ENCODE data around the gene IFI27L1.
A peak's percentile ranks its signal among the peaks of the same experiment; 100 is the strongest.

The IFI27L1 gene

GRCh38 chr14:94075008-94075407, 6.1 kb upstream of the IFI27L1 start:
- Histone ChIP-seq H4K8ac (ENCODE audit: low read depth, low read length) (no peak overlapping the region), H3K23ac (ENCODE audit: low read depth, low read length, poor library complexity) (no peak overlapping the region), H3K4ac (ENCODE audit: low read length) (no peak overlapping the region), H3K27me3 (ENCODE audit: control insufficient read depth in 3 of 3, insufficient read depth in 3 of 3, low read depth in 1 of 3, low read length in 3 of 3) (no peaks in the 10 kb centered on the region), H2AFZ (ENCODE audit: low read length) (no peak overlapping the region), H2BK15ac (ENCODE audit: low read length) (no peak overlapping the region), H3K36me3 (replicated peaks in 1 of 2; ENCODE audit: control insufficient read depth in 2 of 2, insufficient read depth in 2 of 2, low read length in 2 of 2) (peaks cover 11 to 53% of the 10 kb centered on the region in 2 donors), H2BK5ac (ENCODE audit: low read length) (no peak overlapping the region), H3K18ac (ENCODE audit: low read length) (no peak overlapping the region), H2AK5ac (ENCODE audit: low read depth, low read length) (no peak overlapping the region), H3K9ac (ENCODE audit: low read depth, low read length, poor library complexity) (no peak overlapping the region), H3K79me1 (ENCODE audit: low read depth, low read length) (peaks cover 2% of the 10 kb centered on the region), H3K27ac (replicated peaks; ENCODE audit: low read length) (no peak overlapping the region), H3K14ac (ENCODE audit: low read length) (no peak overlapping the region), H4K91ac (ENCODE audit: low read depth, low read length, poor library complexity) (no peak overlapping the region), H3K4me2 (ENCODE audit: insufficient read depth, low read length, poor library complexity, severe bottlenecking) (no peak overlapping the region), H3K4me3 (ENCODE audit: low read length in 2 of 2) (no peak overlapping the region), H2BK120ac (ENCODE audit: low read depth, low read length) (no peak overlapping the region), H2BK12ac (ENCODE audit: low read length) (no peak overlapping the region), H3K4me1 (ENCODE audit: control insufficient read depth in 2 of 2, insufficient read depth in 1 of 2, low read depth in 1 of 2, low read length in 2 of 2) (peaks cover 2 to 7% of the 10 kb centered on the region in 2 donors), H3K9me3 (replicated peaks in 1 of 2; ENCODE audit: control insufficient read depth in 2 of 2, insufficient read depth in 1 of 2, low read depth in 1 of 2, low read length in 2 of 2) (peaks cover 0 to 66% of the 10 kb centered on the region in 2 donors)
- WGBS, 2 donors (ENCODE audit: extremely low coverage in 2 of 2, insufficient read length in 2 of 2, insufficient replicate concordance in 1 of 2) = no CpG with 5 or more reads among the region's 2 CpGs
- DNase-seq (ENCODE audit: low spot score) = no peak

- Histone ChIP-seq H2BK5ac (ENCODE audit: low read length) (no peak overlapping the region), H3K9ac (ENCODE audit: low read depth, low read length, poor library complexity) (no peak overlapping the region), H3K79me1 (ENCODE audit: low read depth, low read length) (peaks cover 8% of the 10 kb centered on the region), H3K4me2 (ENCODE audit: insufficient read depth, low read length, poor library complexity, severe bottlenecking) (no peak overlapping the region), H4K8ac (ENCODE audit: low read depth, low read length) (no peak overlapping the region), H3K4me3 (ENCODE audit: low read length in 2 of 2) (no peak overlapping the region), H3K4me1 (ENCODE audit: control insufficient read depth in 2 of 2, insufficient read depth in 1 of 2, low read depth in 1 of 2, low read length in 2 of 2) (peaks cover 4 to 8% of the 10 kb centered on the region in 2 donors), H3K14ac (ENCODE audit: low read length) (no peak overlapping the region), H3K9me3 (replicated peaks in 1 of 2; ENCODE audit: control insufficient read depth in 2 of 2, insufficient read depth in 1 of 2, low read depth in 1 of 2, low read length in 2 of 2) (peaks cover 0 to 57% of the 10 kb centered on the region in 2 donors), H2AK5ac (ENCODE audit: low read depth, low read length) (no peak overlapping the region), H2BK120ac (ENCODE audit: low read depth, low read length) (no peak overlapping the region), H3K4ac (ENCODE audit: low read length) (no peak overlapping the region), H3K18ac (ENCODE audit: low read length) (no peak overlapping the region), H2BK15ac (ENCODE audit: low read length) (no peak overlapping the region), H3K27ac (replicated peaks; ENCODE audit: low read length) (no peak overlapping the region), H3K36me3 (replicated peaks in 1 of 2; ENCODE audit: control insufficient read depth in 2 of 2, insufficient read depth in 2 of 2, low read length in 2 of 2) (peaks cover 11 to 53% of the 10 kb centered on the region in 2 donors), H2AFZ (ENCODE audit: low read length) (no peak overlapping the region), H3K27me3 (ENCODE audit: control insufficient read depth in 3 of 3, insufficient read depth in 3 of 3, low read depth in 1 of 3, low read length in 3 of 3) (no peaks in the 10 kb centered on the region), H2BK12ac (ENCODE audit: low read length) (no peak overlapping the region), H3K23ac (ENCODE audit: low read depth, low read length, poor library complexity) (no peak overlapping the region), H4K91ac (ENCODE audit: low read depth, low read length, poor library complexity) (no peak overlapping the region)
- no peak for DNase-seq (ENCODE audit: low spot score)
- no CpG with 5 or more reads among the region's 7 CpGs for WGBS, 2 donors (ENCODE audit: extremely low coverage in 2 of 2, insufficient read length in 2 of 2, insufficient replicate concordance in 1 of 2)
Observed at GRCh38 chr14:94077111-94077821, 3.8 kb upstream of the IFI27L1 start.

DNA sequence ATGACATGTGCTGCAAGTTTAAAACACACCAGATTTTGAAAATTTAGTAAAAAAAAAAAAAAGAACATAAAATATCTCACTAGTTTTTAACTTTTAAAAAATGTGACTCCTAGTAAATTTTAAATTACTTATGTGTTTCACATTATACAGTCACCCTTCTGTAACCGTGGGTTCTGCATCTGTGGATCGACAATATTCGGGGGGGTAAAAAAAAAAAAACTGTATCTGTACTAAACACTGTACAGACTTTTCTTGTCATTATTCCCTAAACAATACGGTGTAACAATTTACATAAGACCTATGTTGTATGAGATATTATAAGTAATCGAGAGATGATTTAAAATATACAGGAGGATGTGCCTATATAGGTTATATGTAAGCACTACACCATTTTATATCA, 3.3 kb upstream of the IFI27L1 start:
- Histone ChIP-seq H2BK15ac (ENCODE audit: low read length) (no peak overlapping the region), H3K9ac (ENCODE audit: low read depth, low read length, poor library complexity) (no peak overlapping the region), H3K4me2 (ENCODE audit: insufficient read depth, low read length, poor library complexity, severe bottlenecking) (no peak overlapping the region), H3K27ac (replicated peaks; ENCODE audit: low read length) (no peak overlapping the region), H3K18ac (ENCODE audit: low read length) (no peak overlapping the region), H3K4me3 (ENCODE audit: low read length in 2 of 2) (no peak overlapping the region), H3K9me3 (replicated peaks in 1 of 2; ENCODE audit: control insufficient read depth in 2 of 2, insufficient read depth in 1 of 2, low read depth in 1 of 2, low read length in 2 of 2) (peaks cover 0 to 54% of the 10 kb centered on the region in 2 donors), H2BK120ac (ENCODE audit: low read depth, low read length) (no peak overlapping the region), H3K79me1 (ENCODE audit: low read depth, low read length) (peaks cover 8% of the 10 kb centered on the region), H2BK5ac (ENCODE audit: low read length) (no peak overlapping the region), H3K36me3 (replicated peaks in 1 of 2; ENCODE audit: control insufficient read depth in 2 of 2, insufficient read depth in 2 of 2, low read length in 2 of 2) (peaks cover 11 to 53% of the 10 kb centered on the region in 2 donors), H3K14ac (ENCODE audit: low read length) (no peak overlapping the region), H3K4me1 (ENCODE audit: control insufficient read depth in 2 of 2, insufficient read depth in 1 of 2, low read depth in 1 of 2, low read length in 2 of 2) (peaks cover 4 to 8% of the 10 kb centered on the region in 2 donors), H4K8ac (ENCODE audit: low read depth, low read length) (no peak overlapping the region), H3K27me3 (ENCODE audit: control insufficient read depth in 3 of 3, insufficient read depth in 3 of 3, low read depth in 1 of 3, low read length in 3 of 3) (no peaks in the 10 kb centered on the region), H3K23ac (ENCODE audit: low read depth, low read length, poor library complexity) (no peak overlapping the region), H2AFZ (ENCODE audit: low read length) (no peak overlapping the region), H2BK12ac (ENCODE audit: low read length) (no peak overlapping the region), H4K91ac (ENCODE audit: low read depth, low read length, poor library complexity) (no peak overlapping the region), H3K4ac (ENCODE audit: low read length) (no peak overlapping the region), H2AK5ac (ENCODE audit: low read depth, low read length) (no peak overlapping the region)
- DNase-seq (ENCODE audit: low spot score) = no peak
- WGBS, 2 donors (ENCODE audit: extremely low coverage in 2 of 2, insufficient read length in 2 of 2, insufficient replicate concordance in 1 of 2) = no CpG with 5 or more reads among the region's 5 CpGs

GRCh38 chr14:94079891-94080620, 1.1 kb upstream of the IFI27L1 start:
- peak overlapping the region; percentile 93 for H2AFZ ChIP-seq (ENCODE audit: low read length)
- peak overlapping the region; percentile 58 for H3K4me2 ChIP-seq (ENCODE audit: insufficient read depth, low read length, poor library complexity, severe bottlenecking)
- no CpG with 5 or more reads among the region's 15 CpGs for WGBS, 2 donors (ENCODE audit: extremely low coverage in 2 of 2, insufficient read length in 2 of 2, insufficient replicate concordance in 1 of 2)
- no peak overlapping the region for H2AK5ac ChIP-seq (ENCODE audit: low read depth, low read length)
- H3K4ac ChIP-seq (ENCODE audit: low read length) = no peak overlapping the region
- no peak overlapping the region for H2BK120ac ChIP-seq (ENCODE audit: low read depth, low read length)
- DNase-seq (ENCODE audit: low spot score) = no peak
- no peak overlapping the region for H3K9ac ChIP-seq (ENCODE audit: low read depth, low read length, poor library complexity)
- H3K4me3 ChIP-seq (ENCODE audit: low read length in 2 of 2) = peak overlapping the region; percentile 92 to 98
- H3K4me1 ChIP-seq (ENCODE audit: control insufficient read depth in 2 of 2, insufficient read depth in 1 of 2, low read depth in 1 of 2, low read length in 2 of 2) = peaks cover 4 to 8% of the 10 kb centered on the region in 2 donors
- no peak overlapping the region for H2BK12ac ChIP-seq (ENCODE audit: low read length)
- no peak overlapping the region for H2BK5ac ChIP-seq (ENCODE audit: low read length)
- no peak overlapping the region for H2BK15ac ChIP-seq (ENCODE audit: low read length)
- H3K9me3 ChIP-seq (replicated peaks in 1 of 2; ENCODE audit: control insufficient read depth in 2 of 2, insufficient read depth in 1 of 2, low read depth in 1 of 2, low read length in 2 of 2) = peaks cover 0 to 47% of the 10 kb centered on the region in 2 donors
- no peak overlapping the region for H4K91ac ChIP-seq (ENCODE audit: low read depth, low read length, poor library complexity)
- H3K23ac ChIP-seq (ENCODE audit: low read depth, low read length, poor library complexity) = no peak overlapping the region
- H4K8ac ChIP-seq (ENCODE audit: low read depth, low read length) = no peak overlapping the region
- no peaks in the 10 kb centered on the region for H3K27me3 ChIP-seq (ENCODE audit: control insufficient read depth in 3 of 3, insufficient read depth in 3 of 3, low read depth in 1 of 3, low read length in 3 of 3)
- no peak overlapping the region for H3K14ac ChIP-seq (ENCODE audit: low read length)
- H3K79me1 ChIP-seq (ENCODE audit: low read depth, low read length) = peaks cover 8% of the 10 kb centered on the region
- H3K27ac ChIP-seq (replicated peaks; ENCODE audit: low read length) = no peak overlapping the region
- no peak overlapping the region for H3K18ac ChIP-seq (ENCODE audit: low read length)
- H3K36me3 ChIP-seq (replicated peaks in 1 of 2; ENCODE audit: control insufficient read depth in 2 of 2, insufficient read depth in 2 of 2, low read length in 2 of 2) = peaks cover 11 to 46% of the 10 kb centered on the region in 2 donors

All from neuronal stem cell (in vitro differentiated cells).